HG03139 (cell line): ENCODE results near the gene DDA1.

Experiments
- ATAC-seq: cut with Tn5 transposase; IDR thresholded peaks from one replicate; pipeline ENCODE4 v1.9.1; 2021; ENCODE audit not compliant: unreplicated experiment

DDA1 gene

GRCh38 chr19:17328517-17329365 is 19.4 kb downstream of the DDA1 start:
- ATAC-seq, result no peak

GRCh38 chr19:17329366-17330261 is 20.3 kb downstream of the DDA1 start:
- ATAC-seq, result no peak

GRCh38 chr19:17330262-17331044 is 21.1 kb downstream of the DDA1 start:
- no peak for ATAC-seq

- ATAC-seq, result no peak
These were observed 21.7 kb downstream of the DDA1 start for GRCh38 chr19:17331045-17331558.

GRCh38 chr19:17332360-17332676 is 23.0 kb downstream of the DDA1 start:
- no peak for ATAC-seq

GRCh38 chr19:17332677-17333581 is 23.6 kb downstream of the DDA1 start:
- ATAC-seq, result no peak

- no peak for ATAC-seq
These were observed 24.4 kb downstream of the DDA1 start for GRCh38 chr19:17333611-17334413.

GRCh38 chr19:17334414-17335409 is 25.3 kb downstream of the DDA1 start, which contains the start of gene ANO8:
Gene ANO8, minus strand, starts transcription at chr19:17334855. Its CDS starts 185 bp downstream, at chr19:17334670.
- no peak for ATAC-seq

GRCh38 chr19:17335575-17335974 is 26.2 kb downstream of the DDA1 start:
- ATAC-seq, result no peak

GRCh38 chr19:17336872-17337674 is 27.7 kb downstream of the DDA1 start, which contains the start of gene GTPBP3:
Gene GTPBP3, plus strand, starts transcription at chr19:17337553. Its CDS starts 59 bp downstream, at chr19:17337612.
- peak; percentile 65 for ATAC-seq

- no peak for ATAC-seq
These were observed 28.5 kb downstream of the DDA1 start for GRCh38 chr19:17337675-17338432.

GRCh38 chr19:17338433-17339078 is 29.2 kb downstream of the DDA1 start:
- ATAC-seq, result no peak

GRCh38 chr19:17339088-17339741 is 29.9 kb downstream of the DDA1 start:
- no peak for ATAC-seq

GRCh38 chr19:17340302-17340870 is 31.0 kb downstream of the DDA1 start:
- ATAC-seq, result no peak

GRCh38 chr19:17340871-17341357 is 31.6 kb downstream of the DDA1 start:
- no peak for ATAC-seq
